HG03097 (cell line): Measurements from ENCODE around the gene CD300E.

ENCODE experiments used
- ATAC-seq: cut with Tn5 transposase; IDR thresholded peaks from one replicate; pipeline ENCODE4 v1.9.1; 2021; ENCODE audit not compliant: unreplicated experiment, low FRiP score

The CD300E gene

GRCh38 chr17:74623693-74624093 lies at the start of gene CD300E:
Gene CD300E, minus strand, starts transcription at chr17:74623738. Its CDS starts 117 bp downstream, at chr17:74623621.
- ATAC-seq = no peak

- ATAC-seq = no peak
Observed at GRCh38 chr17:74671031-74671771, 47.7 kb upstream of the CD300E start.

GRCh38 chr17:74670329-74670728 lies 46.8 kb upstream of the CD300E start:
- no peak for ATAC-seq

GRCh38 chr17:74663561-74663960 lies 40.0 kb upstream of the CD300E start:
- ATAC-seq = no peak

- no peak for ATAC-seq
Observed at GRCh38 chr17:74659889-74660288, 36.4 kb upstream of the CD300E start.

- ATAC-seq = no peak
Observed at GRCh38 chr17:74658620-74659019, 35.1 kb upstream of the CD300E start.

- ATAC-seq = no peak
Observed at GRCh38 chr17:74654742-74655141, 31.2 kb upstream of the CD300E start.

- ATAC-seq = no peak
Observed at GRCh38 chr17:74652020-74652419, 28.5 kb upstream of the CD300E start.

GRCh38 chr17:74649909-74650308 lies 26.4 kb upstream of the CD300E start:
- no peak for ATAC-seq

GRCh38 chr17:74647871-74648672 lies 24.5 kb upstream of the CD300E start:
- no peak for ATAC-seq

GRCh38 chr17:74646231-74646630 lies 22.7 kb upstream of the CD300E start:
- no peak for ATAC-seq

- no peak for ATAC-seq
Observed at GRCh38 chr17:74645010-74645409, 21.5 kb upstream of the CD300E start.

- ATAC-seq = no peak
Observed at GRCh38 chr17:74644419-74644818, 20.9 kb upstream of the CD300E start.

- ATAC-seq = no peak
Observed at GRCh38 chr17:74643826-74644225, 20.3 kb upstream of the CD300E start.

GRCh38 chr17:74642995-74643394 lies 19.5 kb upstream of the CD300E start:
- ATAC-seq = no peak

GRCh38 chr17:74642556-74642955 lies 19.0 kb upstream of the CD300E start:
- ATAC-seq = no peak

- no peak for ATAC-seq
Observed at GRCh38 chr17:74641958-74642298, 18.4 kb upstream of the CD300E start.

GRCh38 chr17:74641224-74641957 lies 17.9 kb upstream of the CD300E start:
- ATAC-seq = no peak

GRCh38 chr17:74639704-74640151 lies 16.2 kb upstream of the CD300E start:
- ATAC-seq = no peak

- no peak for ATAC-seq
Observed at GRCh38 chr17:74637926-74638325, 14.4 kb upstream of the CD300E start.

GRCh38 chr17:74637265-74637664 lies 13.7 kb upstream of the CD300E start:
- ATAC-seq = no peak
